Fibroblast of lung (primary cell): Measurements from ENCODE around the gene DIS3L2.

Experiments
- CTCF ChIP-seq, 2 donors: IDR thresholded peaks in 1 of 2; conservative IDR thresholded peaks in 1 of 2; 1 replicate in 1 of 2; 2 replicates in 1 of 2; pipeline ENCODE4 v1.5.1; 2011 to 2012; ENCODE audit warnings: low read length in 2 of 2, control low read depth in 1 of 2, inconsistent platforms in 1 of 2, low read depth in 1 of 2, mild to moderate bottlenecking in 1 of 2
- EZH2 ChIP-seq: IDR thresholded peaks from 2 replicates; pipeline ENCODE4 v1.5.1; 2012; ENCODE audit warnings: low read length, control low read depth, mild to moderate bottlenecking; ENCODE audit errors: missing control alignments

- TF ChIP-seq EZH2 (no peak), CTCF (conservative IDR thresholded peaks at IDR 0.05 in 1 of 2, IDR thresholded peaks at IDR 0.05 in 1 of 2; ENCODE audit: low read depth in 1 of 2, low read length in 2 of 2) (no peak)
Observed at GRCh38 chr2:231939022-231939421, 22.5 kb upstream of the DIS3L2 start.
